Osteoblast (primary cell): ENCODE results near the gene TCERG1L. TPM values are rescaled to one million over a fixed set of nuclear protein-coding genes. Genes with fewer than 3 reads are reported as not detected.

ENCODE experiments used
- DNase-seq: peaks from one replicate; pipeline ENCODE4 v3.0.0; 2011; ENCODE audit warnings: low spot score, mixed read lengths; ENCODE audit not compliant: insufficient read length; ENCODE audit errors: missing footprints
- H2AFZ ChIP-seq: 2 replicates; pipeline ENCODE4 v1.6.0; 2011; ENCODE audit warnings: mild to moderate bottlenecking, low read length
- H3K27ac ChIP-seq: 2 replicates; pipeline ENCODE4 v1.5.1; 2011; ENCODE audit warnings: mild to moderate bottlenecking, low read depth, low read length, moderate library complexity
- H3K27me3 ChIP-seq: 2 replicates; pipeline ENCODE4 v1.6.0; 2012; ENCODE audit warnings: mild to moderate bottlenecking, control low read depth, inconsistent platforms, low read length, moderate library complexity; ENCODE audit not compliant: insufficient read depth
- H3K36me3 ChIP-seq: 2 replicates; pipeline ENCODE4 v1.5.1; 2011; ENCODE audit warnings: mild to moderate bottlenecking, low read length, control low read depth, moderate library complexity; ENCODE audit not compliant: insufficient read depth
- H3K4me1 ChIP-seq: 2 replicates; pipeline ENCODE4 v1.5.1; 2011; ENCODE audit warnings: mild to moderate bottlenecking, low read length, control low read depth, moderate library complexity; ENCODE audit not compliant: insufficient read depth
- H3K4me2 ChIP-seq: 2 replicates; pipeline ENCODE4 v1.6.0; 2011; ENCODE audit warnings: mild to moderate bottlenecking, low read length; ENCODE audit not compliant: insufficient read depth
- H3K4me3 ChIP-seq: fragments of 200-600 bp; sonication (generic); 3 replicates; pipeline ENCODE4 v1.5.1; 2012; ENCODE audit warnings: mild to moderate bottlenecking, low read length, inconsistent platforms; ENCODE audit not compliant: insufficient read depth
- H3K79me2 ChIP-seq: 2 replicates; pipeline ENCODE4 v1.6.0; 2012; ENCODE audit warnings: mild to moderate bottlenecking, low read length, control low read depth, inconsistent platforms; ENCODE audit not compliant: insufficient read depth
- H3K9me3 ChIP-seq: 2 replicates; pipeline ENCODE4 v1.5.1; 2011; ENCODE audit warnings: low read depth, low read length, control low read depth
- H4K20me1 ChIP-seq: 2 replicates; pipeline ENCODE4 v1.6.0; 2012; ENCODE audit warnings: mild to moderate bottlenecking, low read length, control low read depth; ENCODE audit not compliant: insufficient read depth
- total RNA-seq: library from RNA; depleted of rRNA; stranded (reverse); fragments of >200 nt; gene quantifications from 2 replicates; pipeline ENCODE4 v1.2.3, GENCODE V29; 2012
- TF ChIP-seq, protein P1 (sequence below): IDR thresholded peaks from 2 replicates; pipeline ENCODE4 v1.5.1; 2011; ENCODE audit warnings: mild to moderate bottlenecking, low read depth, low read length, moderate library complexity; ENCODE audit errors: extremely low read depth

Gene TCERG1L
- total RNA-seq, 1 donor, result under 0.01 TPM

DNA sequence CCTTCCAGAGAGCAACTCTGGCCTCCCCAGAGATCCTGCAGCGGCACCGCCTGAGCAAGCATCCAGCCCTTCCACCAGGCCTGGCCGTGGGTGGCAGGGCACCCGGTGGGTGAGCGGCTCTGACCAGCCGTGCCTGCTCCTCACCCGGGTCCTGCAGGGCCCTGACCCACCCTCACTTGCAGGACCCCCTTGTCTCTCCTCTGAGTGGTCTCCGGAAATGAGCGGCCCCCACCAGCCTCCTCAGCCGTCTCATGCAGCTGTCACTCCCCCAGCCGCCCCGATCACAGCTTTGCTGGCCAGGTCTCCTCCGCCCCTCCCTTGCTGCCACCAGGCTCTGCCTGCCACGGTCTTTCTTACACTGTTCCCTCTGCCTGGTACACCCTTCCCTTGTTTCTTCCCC, 218.2 kb downstream of the TCERG1L start:
- Histone ChIP-seq H2AFZ (no peak overlapping the region), H3K4me2 (no peak overlapping the region), H3K4me3 (no peak overlapping the region), H3K9me3 (no peaks in the 10 kb centered on the region), H3K36me3 (no peaks in the 10 kb centered on the region), H3K27ac (no peak overlapping the region), H3K4me1 (no peaks in the 10 kb centered on the region), H4K20me1 (no peaks in the 10 kb centered on the region), H3K27me3 (no peaks in the 10 kb centered on the region), H3K79me2 (no peaks in the 10 kb centered on the region)
- TF ChIP-seq, protein P1, sequence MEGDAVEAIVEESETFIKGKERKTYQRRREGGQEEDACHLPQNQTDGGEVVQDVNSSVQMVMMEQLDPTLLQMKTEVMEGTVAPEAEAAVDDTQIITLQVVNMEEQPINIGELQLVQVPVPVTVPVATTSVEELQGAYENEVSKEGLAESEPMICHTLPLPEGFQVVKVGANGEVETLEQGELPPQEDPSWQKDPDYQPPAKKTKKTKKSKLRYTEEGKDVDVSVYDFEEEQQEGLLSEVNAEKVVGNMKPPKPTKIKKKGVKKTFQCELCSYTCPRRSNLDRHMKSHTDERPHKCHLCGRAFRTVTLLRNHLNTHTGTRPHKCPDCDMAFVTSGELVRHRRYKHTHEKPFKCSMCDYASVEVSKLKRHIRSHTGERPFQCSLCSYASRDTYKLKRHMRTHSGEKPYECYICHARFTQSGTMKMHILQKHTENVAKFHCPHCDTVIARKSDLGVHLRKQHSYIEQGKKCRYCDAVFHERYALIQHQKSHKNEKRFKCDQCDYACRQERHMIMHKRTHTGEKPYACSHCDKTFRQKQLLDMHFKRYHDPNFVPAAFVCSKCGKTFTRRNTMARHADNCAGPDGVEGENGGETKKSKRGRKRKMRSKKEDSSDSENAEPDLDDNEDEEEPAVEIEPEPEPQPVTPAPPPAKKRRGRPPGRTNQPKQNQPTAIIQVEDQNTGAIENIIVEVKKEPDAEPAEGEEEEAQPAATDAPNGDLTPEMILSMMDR, result no peak
- DNase-seq, result peak; percentile 25

DNA sequence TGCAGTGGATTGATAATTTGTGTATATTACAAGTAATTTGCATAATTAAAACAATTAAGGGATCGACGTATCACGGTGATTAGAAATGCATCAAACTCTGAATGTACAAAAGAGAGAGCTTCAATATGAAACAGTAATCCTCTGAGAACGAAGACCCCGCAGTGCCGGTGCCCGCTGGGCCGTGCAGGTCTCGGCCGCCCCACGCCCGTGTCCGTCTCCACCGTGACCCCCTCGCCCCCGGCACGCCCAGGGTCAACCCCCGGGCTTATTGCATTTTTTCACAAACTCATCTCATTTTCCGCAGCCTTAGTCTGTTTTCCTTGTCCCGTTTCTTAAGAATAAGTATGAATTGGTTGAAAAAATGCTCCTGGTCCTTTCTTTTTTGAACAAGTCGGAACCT, 218.6 kb downstream of the TCERG1L start:
- Histone ChIP-seq H3K79me2 (no peaks in the 10 kb centered on the region), H4K20me1 (no peaks in the 10 kb centered on the region), H3K4me1 (no peaks in the 10 kb centered on the region), H2AFZ (no peak overlapping the region), H3K4me3 (no peak overlapping the region), H3K9me3 (no peaks in the 10 kb centered on the region), H3K4me2 (no peak overlapping the region), H3K36me3 (no peaks in the 10 kb centered on the region), H3K27me3 (no peaks in the 10 kb centered on the region), H3K27ac (no peak overlapping the region)
- TF ChIP-seq, protein P1, result no peak
- DNase-seq, result peak; percentile 35

DNA sequence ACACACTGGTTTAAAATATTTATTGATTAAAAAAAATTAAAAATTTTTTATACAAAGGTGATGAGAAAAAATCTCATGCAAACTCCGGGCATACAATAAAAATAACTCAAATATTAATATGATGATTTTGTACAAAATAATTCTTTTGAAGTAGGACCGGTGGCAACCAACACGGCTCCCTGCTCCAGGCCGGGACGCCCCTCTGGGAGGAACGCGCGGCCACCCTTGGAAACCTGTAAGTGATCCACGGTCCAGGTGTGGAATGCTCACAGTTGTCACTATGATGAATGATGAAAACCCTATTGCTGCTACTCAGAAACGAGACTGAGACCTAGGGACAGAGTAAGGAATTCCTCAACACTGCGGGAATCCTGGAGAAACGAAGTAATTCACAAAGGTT, 219.1 kb downstream of the TCERG1L start:
- Histone ChIP-seq H2AFZ (no peak overlapping the region), H3K9me3 (no peaks in the 10 kb centered on the region)

DNA sequence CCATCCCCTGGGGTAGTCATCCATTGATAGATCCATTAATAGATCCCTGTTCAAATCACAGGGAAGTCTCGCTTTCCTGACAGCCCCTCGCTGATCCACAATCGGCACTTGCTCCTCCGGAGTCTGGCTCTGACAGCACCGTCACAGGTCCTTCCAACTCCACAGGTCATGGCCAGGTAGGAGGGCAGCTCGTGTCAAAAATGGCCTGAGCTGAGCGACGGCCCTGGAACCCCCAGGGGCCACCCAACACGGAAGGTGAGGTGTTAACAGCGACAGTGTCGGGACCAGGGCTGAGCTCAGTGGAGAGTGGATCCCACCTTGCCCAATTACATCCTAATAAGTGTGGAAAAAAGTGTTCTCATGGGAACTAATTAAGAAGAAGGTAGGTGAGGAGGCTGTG, 219.8 kb downstream of the TCERG1L start:
- H3K36me3 ChIP-seq, result no peaks in the 10 kb centered on the region
- TF ChIP-seq, protein P1, result no peak

More for the DNA sequence above, 219.1 kb downstream of the TCERG1L start:
- no peak overlapping the region for H3K4me2 ChIP-seq
- H3K27me3 ChIP-seq, result no peaks in the 10 kb centered on the region
- no peak overlapping the region for H3K27ac ChIP-seq
- no peak overlapping the region for H3K4me3 ChIP-seq
- H3K36me3 ChIP-seq, result no peaks in the 10 kb centered on the region
- H3K4me1 ChIP-seq, result no peaks in the 10 kb centered on the region
- H4K20me1 ChIP-seq, result no peaks in the 10 kb centered on the region
- TF ChIP-seq, protein P1, result no peak
- H3K79me2 ChIP-seq, result no peaks in the 10 kb centered on the region
- DNase-seq, result peak; percentile 44

More for the DNA sequence above, 219.8 kb downstream of the TCERG1L start:
- no peak for DNase-seq
- Histone ChIP-seq H3K4me2 (no peak overlapping the region), H3K9me3 (no peaks in the 10 kb centered on the region), H2AFZ (no peak overlapping the region), H3K79me2 (no peaks in the 10 kb centered on the region), H3K27ac (no peak overlapping the region), H3K4me3 (no peak overlapping the region), H3K27me3 (no peaks in the 10 kb centered on the region), H4K20me1 (no peaks in the 10 kb centered on the region), H3K4me1 (no peaks in the 10 kb centered on the region)
